ENCODE data around the gene FIBIN. TPM values are rescaled to one million over a fixed set of nuclear protein-coding genes. Genes with fewer than 3 reads are reported as not detected.

FIBIN gene
- total and polyA plus RNA-seq, 2 experiments from 2014 or later: 0.21 to 0.66 TPM

DNA sequence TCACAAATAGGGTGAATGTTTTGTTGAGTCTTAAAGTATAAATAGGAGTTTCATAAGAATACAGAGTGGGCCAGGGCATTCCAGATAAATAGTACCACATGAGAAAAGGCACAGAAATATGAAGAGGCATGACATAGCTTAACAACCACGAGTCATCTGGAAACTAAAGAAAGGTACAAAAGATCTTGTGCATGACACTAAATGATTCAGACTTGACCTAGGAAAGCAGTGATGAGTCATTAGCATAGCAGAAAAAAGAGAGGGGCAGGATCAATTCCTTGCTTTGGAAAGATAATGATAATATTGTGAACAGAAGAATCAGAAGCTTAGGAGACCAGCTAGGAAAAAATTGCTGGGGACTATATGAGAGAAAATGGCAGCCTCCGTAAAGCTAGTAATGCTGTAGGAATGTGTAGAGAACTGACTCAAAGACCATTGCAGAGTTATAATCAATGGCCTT lies 47.6 kb upstream of the FIBIN start:
- Mint-ChIP-seq H3K4me3 (no peak overlapping the region), H3K9me3 (no peaks in the 10 kb centered on the region), H3K36me3 (ENCODE audit: low read depth) (no peaks in the 10 kb centered on the region), H3K27me3 (ENCODE audit: insufficient read depth, low read depth, poor library complexity) (no peaks in the 10 kb centered on the region), H3K27ac (no peak overlapping the region), H3K4me1 (peaks cover 1% of the 10 kb centered on the region; the same call in 2 of the 3 replicates)
- Histone ChIP-seq H3K79me2 (replicated peaks; ENCODE audit: insufficient read depth) (no peaks in the 10 kb centered on the region), H3K4me3 (no peak overlapping the region), H3K27me3 (ENCODE audit: insufficient read depth) (no peaks in the 10 kb centered on the region), H3K4me1 (ENCODE audit: insufficient read depth) (peaks cover 8% of the 10 kb centered on the region; the same call in 1 of the 2 replicates), H3K4me2 (no peak overlapping the region), H4K20me1 (replicated peaks; ENCODE audit: insufficient read depth) (no peaks in the 10 kb centered on the region), H3K27ac (ENCODE audit: low read depth) (no peak overlapping the region), H3K9me2 (ENCODE audit: insufficient read depth) (peaks cover 4% of the 10 kb centered on the region), H3K36me3 (ENCODE audit: insufficient read depth) (no peaks in the 10 kb centered on the region), H3F3A (replicated peaks; ENCODE audit: low read depth) (no peaks in the 10 kb centered on the region), H2AFZ (no peak overlapping the region)
- no peak for TF ChIP-seq NANOG (IDR thresholded peaks at IDR 0.05; ENCODE audit: borderline replicate concordance)
- no peak for TF ChIP-seq CREB1 (CRISPR knock-in tag; IDR thresholded peaks at IDR 0.05; ENCODE audit: low read depth)
- TF ChIP-seq JUNB (IDR thresholded peaks at IDR 0.05; ENCODE audit: unreplicated experiment): no peak
- TF ChIP-seq EZH2phosphoT487 (IDR thresholded peaks at IDR 0.05; ENCODE audit: unreplicated experiment): no peak
- no peak for TF ChIP-seq STAT1 (IDR thresholded peaks at IDR 0.05; ENCODE audit: unreplicated experiment)
- TF ChIP-seq, protein P1, sequence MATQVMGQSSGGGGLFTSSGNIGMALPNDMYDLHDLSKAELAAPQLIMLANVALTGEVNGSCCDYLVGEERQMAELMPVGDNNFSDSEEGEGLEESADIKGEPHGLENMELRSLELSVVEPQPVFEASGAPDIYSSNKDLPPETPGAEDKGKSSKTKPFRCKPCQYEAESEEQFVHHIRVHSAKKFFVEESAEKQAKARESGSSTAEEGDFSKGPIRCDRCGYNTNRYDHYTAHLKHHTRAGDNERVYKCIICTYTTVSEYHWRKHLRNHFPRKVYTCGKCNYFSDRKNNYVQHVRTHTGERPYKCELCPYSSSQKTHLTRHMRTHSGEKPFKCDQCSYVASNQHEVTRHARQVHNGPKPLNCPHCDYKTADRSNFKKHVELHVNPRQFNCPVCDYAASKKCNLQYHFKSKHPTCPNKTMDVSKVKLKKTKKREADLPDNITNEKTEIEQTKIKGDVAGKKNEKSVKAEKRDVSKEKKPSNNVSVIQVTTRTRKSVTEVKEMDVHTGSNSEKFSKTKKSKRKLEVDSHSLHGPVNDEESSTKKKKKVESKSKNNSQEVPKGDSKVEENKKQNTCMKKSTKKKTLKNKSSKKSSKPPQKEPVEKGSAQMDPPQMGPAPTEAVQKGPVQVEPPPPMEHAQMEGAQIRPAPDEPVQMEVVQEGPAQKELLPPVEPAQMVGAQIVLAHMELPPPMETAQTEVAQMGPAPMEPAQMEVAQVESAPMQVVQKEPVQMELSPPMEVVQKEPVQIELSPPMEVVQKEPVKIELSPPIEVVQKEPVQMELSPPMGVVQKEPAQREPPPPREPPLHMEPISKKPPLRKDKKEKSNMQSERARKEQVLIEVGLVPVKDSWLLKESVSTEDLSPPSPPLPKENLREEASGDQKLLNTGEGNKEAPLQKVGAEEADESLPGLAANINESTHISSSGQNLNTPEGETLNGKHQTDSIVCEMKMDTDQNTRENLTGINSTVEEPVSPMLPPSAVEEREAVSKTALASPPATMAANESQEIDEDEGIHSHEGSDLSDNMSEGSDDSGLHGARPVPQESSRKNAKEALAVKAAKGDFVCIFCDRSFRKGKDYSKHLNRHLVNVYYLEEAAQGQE (IDR thresholded peaks at IDR 0.05; ENCODE audit: unreplicated experiment): no peak
- TF ChIP-seq, protein P2, sequence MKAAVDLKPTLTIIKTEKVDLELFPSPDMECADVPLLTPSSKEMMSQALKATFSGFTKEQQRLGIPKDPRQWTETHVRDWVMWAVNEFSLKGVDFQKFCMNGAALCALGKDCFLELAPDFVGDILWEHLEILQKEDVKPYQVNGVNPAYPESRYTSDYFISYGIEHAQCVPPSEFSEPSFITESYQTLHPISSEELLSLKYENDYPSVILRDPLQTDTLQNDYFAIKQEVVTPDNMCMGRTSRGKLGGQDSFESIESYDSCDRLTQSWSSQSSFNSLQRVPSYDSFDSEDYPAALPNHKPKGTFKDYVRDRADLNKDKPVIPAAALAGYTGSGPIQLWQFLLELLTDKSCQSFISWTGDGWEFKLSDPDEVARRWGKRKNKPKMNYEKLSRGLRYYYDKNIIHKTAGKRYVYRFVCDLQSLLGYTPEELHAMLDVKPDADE (IDR thresholded peaks at IDR 0.05): no peak
- no peak for TF ChIP-seq ZNF331 (CRISPR knock-in tag; IDR thresholded peaks at IDR 0.05; ENCODE audit: low read depth)
- no peak for TF ChIP-seq ZNF114 (CRISPR knock-in tag; IDR thresholded peaks at IDR 0.05)
- TF ChIP-seq, protein P3, sequence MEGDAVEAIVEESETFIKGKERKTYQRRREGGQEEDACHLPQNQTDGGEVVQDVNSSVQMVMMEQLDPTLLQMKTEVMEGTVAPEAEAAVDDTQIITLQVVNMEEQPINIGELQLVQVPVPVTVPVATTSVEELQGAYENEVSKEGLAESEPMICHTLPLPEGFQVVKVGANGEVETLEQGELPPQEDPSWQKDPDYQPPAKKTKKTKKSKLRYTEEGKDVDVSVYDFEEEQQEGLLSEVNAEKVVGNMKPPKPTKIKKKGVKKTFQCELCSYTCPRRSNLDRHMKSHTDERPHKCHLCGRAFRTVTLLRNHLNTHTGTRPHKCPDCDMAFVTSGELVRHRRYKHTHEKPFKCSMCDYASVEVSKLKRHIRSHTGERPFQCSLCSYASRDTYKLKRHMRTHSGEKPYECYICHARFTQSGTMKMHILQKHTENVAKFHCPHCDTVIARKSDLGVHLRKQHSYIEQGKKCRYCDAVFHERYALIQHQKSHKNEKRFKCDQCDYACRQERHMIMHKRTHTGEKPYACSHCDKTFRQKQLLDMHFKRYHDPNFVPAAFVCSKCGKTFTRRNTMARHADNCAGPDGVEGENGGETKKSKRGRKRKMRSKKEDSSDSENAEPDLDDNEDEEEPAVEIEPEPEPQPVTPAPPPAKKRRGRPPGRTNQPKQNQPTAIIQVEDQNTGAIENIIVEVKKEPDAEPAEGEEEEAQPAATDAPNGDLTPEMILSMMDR (conservative IDR thresholded peaks at IDR 0.05; ENCODE audit: low read depth in 2 of 2): no peak
- TF ChIP-seq EZH2 (IDR thresholded peaks at IDR 0.05; ENCODE audit: low read depth, unreplicated experiment): no peak
- DNase-seq (ENCODE audit: low spot score) (no peak), ATAC-seq (no peak)
